CD4-positive, alpha-beta T cell treated with Interleukin-6 for 4 hours (primary cell): ENCODE results near the gene PURA.

ENCODE experiments used
- DNase-seq: peaks from one replicate; pipeline ENCODE4 v3.0.0-alpha.2; 2020; ENCODE audit warnings: mixed read lengths

The PURA gene

GRCh38 chr5:140110646-140110957 is 3.3 kb upstream of the PURA start:
- no peak for DNase-seq

DNA sequence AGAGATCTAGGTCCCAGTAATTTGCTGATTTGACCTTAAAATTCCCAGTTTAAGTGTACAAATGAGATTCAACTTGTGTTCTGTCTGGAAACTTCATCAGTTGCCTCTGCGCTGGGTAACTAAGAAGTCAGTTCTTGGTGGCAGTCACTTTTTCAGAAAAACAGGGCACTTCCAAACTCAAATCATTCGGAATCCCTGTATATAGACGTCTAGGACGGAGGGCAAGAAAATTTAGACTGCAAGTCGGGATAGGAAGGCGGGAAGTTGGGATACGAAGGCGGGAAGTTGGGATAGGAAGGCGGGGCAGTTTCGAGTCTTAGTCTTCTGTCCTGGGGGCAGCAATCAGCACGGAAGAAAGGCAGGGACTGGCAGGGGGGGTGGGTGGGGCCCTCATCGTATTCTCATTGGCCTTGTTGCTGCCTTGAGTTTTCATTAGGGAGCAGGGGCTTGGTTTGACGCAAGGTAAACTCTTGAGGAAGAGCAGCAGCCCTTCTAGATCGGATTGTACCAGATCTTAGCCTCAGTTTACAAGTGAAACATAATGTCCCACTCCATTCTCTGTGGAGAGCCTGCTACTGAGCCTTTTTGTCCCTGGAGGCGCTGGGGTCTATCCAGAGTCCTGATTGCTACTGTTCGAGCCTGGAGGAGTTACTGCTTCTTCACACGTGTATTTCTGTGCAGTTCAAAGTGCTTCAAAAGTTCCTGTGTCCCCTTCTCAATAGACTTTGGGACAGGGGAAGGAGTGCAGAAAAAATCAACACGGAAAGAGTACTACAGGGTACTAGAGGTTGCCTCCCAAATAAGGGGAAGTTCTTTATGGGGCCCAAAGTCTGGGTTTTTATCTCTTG is 2.7 kb upstream of the PURA start:
- DNase-seq = no peak

DNA sequence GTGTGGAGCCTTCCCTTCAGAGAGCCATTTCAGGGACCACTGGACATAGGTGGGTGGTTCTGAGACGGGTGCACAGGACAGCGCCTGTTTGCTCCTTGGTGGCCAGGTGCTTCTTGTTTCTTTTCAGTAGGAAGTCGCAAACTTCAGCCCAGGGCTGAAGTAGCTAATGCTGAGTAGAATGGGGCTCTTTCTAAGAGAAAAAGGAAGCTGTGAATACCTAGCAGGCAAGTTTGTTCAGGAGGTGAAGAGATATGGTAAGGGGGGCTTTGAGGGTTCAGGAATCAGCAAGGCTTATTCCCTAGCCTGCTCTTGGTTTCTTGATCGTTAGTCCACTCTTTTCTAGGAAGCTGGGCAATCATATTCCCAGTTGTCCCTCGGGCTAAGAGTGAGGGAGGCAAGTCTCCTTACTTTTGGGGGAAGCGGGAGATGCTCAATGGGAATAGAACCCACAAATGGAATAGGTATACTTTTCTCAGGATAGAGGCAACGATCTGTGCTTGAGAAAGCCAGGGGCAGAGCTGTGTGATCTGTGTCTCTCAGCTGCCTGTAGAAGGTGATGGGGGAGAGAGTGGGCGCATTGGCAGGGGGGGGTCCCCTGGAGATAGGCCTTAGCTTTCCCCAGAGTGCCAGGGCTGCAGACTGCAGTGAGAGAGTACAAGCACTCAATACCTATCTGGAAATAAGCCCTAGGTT is 1.9 kb upstream of the PURA start:
- no peak for DNase-seq

DNA sequence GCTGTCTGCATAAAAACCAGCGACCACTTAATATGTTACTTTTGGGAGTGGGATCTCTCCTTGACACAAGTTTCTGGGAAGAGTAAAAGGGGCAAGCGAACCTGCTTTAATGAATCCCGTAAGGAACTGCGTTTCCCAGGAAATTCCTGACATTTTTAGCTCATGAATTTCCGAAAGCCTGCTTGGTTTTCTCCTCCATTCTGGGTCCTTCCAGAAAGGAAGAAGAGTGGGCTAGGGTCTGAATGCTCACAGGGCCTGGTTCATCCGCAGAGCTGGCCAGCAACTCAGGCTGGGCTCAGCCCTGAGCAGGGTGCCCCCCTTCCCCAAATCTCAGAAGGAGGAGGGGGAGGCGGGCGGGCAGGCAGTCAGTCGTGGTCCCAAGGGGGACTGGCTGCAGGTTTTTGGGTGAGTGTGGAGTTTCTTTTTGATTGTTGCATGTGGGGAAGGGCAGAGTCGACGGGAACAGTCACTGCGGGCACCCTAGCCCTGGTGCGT is 1.2 kb upstream of the PURA start:
- no peak for DNase-seq

DNA sequence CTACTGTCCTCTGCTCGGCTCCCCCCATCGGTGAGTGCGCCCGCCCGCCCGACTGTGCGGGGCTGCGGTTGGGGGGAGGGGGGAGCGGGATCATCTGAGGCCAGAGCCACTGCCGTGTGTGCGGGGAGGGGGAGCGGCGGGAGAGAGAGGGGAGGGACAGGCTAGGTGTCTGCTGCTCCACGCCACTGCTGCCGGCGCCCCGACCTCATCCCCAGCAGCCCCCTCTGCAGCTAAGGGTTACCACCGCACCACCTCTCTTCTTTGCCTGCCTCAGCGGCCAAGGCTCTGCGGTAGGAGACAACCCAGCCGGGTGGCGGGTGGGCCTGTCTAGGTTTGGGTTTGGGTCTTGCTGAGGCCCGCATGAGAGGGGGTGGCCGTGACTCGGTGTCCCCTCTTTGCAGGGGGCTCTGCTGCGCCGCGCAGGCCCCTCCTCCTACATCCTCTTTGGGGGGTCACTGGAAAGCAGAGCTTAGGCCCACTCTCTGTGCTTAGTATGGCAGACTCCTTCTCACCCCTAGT is 670 bp upstream of the PURA start:
- peak; percentile 27 for DNase-seq

DNA sequence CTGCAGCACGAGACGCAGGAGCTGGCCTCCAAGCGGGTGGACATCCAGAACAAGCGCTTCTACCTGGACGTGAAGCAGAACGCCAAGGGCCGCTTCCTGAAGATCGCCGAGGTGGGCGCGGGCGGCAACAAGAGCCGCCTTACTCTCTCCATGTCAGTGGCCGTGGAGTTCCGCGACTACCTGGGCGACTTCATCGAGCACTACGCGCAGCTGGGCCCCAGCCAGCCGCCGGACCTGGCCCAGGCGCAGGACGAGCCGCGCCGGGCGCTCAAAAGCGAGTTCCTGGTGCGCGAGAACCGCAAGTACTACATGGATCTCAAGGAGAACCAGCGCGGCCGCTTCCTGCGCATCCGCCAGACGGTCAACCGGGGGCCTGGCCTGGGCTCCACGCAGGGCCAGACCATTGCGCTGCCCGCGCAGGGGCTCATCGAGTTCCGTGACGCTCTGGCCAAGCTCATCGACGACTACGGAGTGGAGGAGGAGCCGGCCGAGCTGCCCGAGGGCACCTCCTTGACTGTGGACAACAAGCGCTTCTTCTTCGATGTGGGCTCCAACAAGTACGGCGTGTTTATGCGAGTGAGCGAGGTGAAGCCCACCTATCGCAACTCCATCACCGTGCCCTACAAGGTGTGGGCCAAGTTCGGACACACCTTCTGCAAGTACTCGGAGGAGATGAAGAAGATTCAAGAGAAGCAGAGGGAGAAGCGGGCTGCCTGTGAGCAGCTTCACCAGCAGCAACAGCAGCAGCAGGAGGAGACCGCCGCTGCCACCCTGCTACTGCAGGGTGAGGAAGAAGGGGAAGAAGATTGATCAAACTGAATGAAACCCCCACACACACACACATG is 654 bp downstream of the PURA start:
- DNase-seq = peak; percentile 43

GRCh38 chr5:140115186-140115500 is 1.2 kb downstream of the PURA start:
- no peak for DNase-seq

DNA sequence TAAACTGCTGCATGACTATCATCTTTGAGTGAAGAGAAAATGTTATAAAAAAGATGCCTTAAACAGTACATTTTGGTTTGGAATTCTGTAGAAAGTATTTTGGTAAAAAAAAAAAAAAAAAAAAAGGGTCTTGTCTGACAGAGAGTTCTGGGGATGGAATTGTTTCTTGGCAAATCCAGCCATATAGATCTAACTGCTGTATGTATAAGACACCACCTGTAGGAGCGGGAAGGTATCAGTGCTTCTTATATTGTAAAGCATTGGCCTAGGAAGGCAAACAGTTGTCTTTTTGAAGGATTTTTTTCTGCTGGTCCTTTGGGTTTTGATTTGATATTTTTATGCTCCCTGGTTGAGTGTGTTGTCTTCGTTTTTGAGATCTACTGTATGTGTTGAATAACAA is 2.8 kb downstream of the PURA start:
- DNase-seq = no peak

- DNase-seq = no peak
Observed at GRCh38 chr5:140117523-140117922, 3.6 kb downstream of the PURA start.

DNA sequence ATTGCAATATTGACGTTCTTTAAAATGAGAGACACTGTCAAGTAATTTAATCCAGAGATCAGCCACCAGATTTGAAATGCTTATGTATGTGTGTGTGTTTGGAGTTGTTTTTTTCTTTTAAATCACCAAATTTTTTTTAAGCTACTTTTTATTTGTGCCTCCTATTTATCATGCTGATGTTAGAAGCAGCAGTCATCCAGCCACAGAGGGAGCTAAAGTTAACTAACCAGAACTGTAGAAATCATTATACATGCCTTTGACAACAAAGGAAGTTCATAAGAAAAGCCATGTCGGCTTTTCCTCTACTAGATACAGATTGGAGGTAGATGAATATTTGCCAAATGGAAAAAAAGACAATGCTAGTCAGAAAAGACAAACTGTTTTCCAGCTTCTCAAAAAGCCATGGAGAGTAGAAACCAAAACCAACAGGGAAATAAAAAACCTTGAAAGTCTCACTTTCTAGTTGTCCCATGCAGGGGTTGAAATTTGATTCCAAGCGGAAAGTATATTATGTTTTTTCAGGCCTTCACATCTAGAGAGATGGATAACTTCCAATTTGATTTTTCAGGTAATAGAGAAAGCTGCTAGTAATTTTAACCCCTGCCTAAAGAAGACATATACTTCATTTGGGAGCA is 4.5 kb downstream of the PURA start:
- DNase-seq = no peak

DNA sequence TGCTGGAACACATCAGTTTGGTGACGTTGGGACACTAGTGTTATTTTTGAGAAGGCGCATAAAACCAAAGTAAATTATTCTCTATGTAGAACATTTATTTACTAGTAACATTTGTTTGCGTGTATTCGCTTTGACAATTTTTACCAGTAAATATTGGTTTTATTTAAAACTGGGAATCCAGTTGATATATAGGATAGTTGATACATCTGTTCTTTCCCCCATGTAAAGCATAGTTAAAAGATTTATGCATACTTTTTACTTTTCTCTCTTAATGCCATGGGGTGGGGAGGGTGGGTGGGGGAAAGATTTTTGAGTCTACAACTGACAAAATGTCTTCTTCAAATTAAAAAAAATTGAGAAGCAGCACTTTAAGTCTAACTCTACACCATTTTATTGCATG is 11.7 kb downstream of the PURA start, which contains the start of gene IGIP:
Gene IGIP (plus strand): TSS at position 301 of the 400 bp plus-strand sequence. CDS start 2,540 bp downstream, outside the sequence.
- no peak for DNase-seq

GRCh38 chr5:140126315-140127012 is 12.6 kb downstream of the PURA start:
- DNase-seq = no peak

GRCh38 chr5:140128376-140128775 is 14.5 kb downstream of the PURA start:
- no peak for DNase-seq

GRCh38 chr5:140130949-140131733 is 17.2 kb downstream of the PURA start:
- no peak for DNase-seq

GRCh38 chr5:140131967-140132409 is 18.1 kb downstream of the PURA start:
- DNase-seq = peak; percentile 28

DNA sequence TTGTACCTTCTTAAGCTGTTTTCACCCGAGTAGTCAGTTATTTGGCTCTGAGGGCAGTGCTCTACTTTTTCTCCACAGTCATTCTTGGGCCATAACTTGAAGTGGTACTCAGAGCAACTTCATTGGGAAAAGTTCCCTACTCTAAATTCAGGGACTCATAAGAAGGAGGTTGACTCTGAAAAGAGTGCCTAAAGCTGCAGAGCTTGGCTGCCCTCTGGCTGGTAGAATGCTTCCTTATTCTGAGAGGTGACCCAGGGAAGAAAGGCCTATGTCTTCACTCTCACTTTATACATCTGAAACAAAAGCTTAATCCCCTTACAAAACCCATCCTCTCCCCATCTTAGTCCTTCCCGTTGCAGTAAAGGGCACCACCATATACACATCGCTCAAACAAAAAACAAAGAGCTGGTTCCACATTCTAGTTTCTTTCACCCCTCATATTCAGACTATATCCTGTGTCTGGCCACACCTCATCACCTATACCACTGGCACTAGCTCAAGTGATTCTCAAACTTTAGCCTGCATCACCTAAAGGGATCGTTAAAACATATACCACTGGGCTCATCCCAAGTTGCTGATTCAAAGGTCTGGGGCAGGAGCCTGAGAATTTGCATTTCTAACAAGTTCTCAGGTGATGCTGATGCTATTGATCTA is 19.7 kb downstream of the PURA start:
- DNase-seq = no peak

DNA sequence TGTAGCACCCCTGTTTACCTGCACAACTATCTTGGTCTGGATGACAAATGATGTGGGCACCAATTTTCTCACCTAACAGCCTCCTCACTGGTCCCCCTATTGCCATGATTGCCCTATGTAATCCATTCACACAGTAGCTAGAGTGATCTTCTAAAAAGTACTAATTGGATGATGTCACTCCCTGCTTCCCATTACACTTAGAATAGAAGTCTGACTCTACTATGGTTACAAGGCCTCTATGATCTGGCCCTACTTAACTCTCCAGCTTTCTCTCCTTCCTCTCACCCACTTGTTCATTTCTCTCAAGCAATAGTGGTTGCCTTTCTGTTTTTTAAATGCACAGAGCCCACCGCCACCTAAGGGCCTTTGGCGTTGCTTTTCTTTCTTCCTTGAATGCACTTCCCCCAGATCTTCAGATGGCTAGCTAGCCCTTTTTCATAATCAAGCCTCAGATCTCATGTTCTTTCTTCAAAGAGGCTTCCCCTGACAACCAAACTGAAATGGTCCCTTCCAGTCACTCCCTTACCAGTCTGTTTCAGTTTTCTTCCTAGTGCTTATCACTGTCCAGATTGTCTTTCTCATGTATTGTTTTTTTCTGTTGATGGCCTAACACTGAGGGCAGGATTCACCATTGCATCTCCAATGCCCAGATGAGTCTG is 20.5 kb downstream of the PURA start:
- DNase-seq = no peak

DNA sequence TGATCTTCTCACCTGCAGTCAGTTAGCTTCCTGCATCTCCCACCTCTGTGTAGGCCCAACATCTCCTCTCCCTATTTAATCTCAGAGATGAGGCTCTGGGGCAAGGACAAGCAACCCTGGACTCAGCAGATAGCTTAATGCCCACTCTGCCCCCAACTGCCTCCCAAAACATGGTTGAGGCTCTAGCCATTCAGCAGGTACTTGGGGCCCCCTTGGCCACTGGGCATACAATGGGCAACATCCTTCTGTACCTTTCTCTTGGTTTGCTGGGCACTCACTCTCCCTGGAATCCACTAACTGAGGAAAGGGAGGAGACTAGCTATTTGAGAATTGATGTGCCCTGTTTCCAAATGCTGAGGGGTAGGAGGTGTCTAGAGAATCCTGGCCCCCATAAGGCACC is 21.2 kb downstream of the PURA start:
- no peak for DNase-seq

- no peak for DNase-seq
Observed at GRCh38 chr5:140136624-140137023, 22.7 kb downstream of the PURA start.

- DNase-seq = no peak
Observed at GRCh38 chr5:140140435-140140834, 26.5 kb downstream of the PURA start.
